Measurements from ENCODE around the gene COA5. TPM values are rescaled to one million over a fixed set of nuclear protein-coding genes. Genes with fewer than 3 reads are reported as not detected.

Gene COA5
- total and polyA plus RNA-seq, 2 donors (not counting 1 experiment from before 2014, with no cell fraction given): 22.5 to 38.6 TPM

DNA sequence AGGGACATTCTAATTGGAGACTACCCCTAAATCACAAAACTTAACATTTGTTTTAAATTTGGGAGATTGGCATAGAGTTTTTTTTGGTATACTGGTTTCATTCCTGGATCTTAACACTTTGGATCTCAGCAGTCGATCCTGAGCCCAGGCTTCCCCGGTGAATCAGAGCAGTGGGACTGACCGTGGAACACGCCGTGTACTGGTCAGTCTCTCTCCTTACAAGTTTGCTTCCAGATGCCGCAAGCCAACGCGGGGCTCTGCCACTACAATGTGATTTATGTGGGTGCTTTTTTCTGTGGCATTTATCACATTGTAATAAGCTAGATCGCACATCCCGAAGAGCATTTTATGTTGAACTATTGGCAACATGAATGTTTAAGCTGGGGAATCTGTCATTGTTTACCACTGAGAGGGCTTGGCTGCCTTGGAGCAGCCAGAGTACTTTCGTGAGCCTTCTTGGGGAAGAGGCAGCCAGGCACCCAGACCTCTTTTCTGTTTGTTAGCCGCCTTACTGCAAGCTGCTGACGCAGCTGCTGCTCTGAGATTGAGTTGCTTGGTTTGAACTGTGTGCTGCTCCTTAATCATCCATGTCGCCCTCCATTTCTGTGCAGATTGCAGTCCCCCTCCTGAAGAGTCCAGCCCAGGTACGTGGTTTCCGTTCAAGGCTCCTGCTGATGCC lies 49.3 kb downstream of the COA5 start:
- Histone ChIP-seq H3K4me2 (ENCODE audit: extremely low read depth, insufficient read depth, low read length) (peak overlapping the region; percentile 41), H3K27ac (ENCODE audit: insufficient read depth, low read length) (peak overlapping the region; percentile 34)
- peak in 1 of 2 donors; percentile 22 for DNase-seq (ENCODE audit: low read depth in 2 of 2)

DNA sequence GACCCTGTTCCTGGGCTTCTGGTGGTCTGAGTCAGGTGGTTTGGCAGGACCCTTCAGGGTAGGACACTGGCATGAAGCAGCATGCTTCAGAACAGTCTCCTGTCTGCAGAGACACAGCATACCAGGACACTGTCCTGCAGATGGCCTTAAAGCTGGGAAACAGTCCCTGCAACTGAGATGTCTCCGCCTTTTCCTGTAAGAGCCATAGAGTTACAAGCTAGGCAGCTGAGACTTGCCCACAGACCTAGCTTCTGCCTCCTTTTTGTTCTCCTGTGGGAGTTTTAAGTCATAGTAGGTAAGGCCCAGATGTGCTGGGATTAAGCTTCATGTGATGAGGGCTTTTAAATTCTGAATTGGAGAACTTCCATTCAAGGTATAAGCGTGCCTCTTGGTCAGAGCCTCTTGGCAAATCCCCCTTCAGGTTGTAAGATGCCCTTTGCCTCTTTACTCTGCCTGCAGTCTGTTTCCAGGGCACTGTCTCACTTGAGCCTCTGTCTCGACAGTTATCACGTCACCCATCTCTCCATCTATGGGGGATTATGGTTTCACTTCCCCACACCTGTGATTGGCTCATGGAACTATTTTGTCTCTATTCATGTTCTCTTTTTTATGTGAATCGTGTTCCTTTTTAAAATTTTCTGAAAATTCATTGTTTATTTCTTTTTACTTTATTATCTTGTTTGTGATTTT lies 51.8 kb downstream of the COA5 start:
- Histone ChIP-seq H3K27me3 (ENCODE audit: control insufficient read depth, insufficient read depth, low read length) (no peaks in the 10 kb centered on the region), H3K79me2 (ENCODE audit: control insufficient read depth, insufficient read depth, low read length) (no peaks in the 10 kb centered on the region), H3K9ac (ENCODE audit: insufficient read depth, low read length) (no peak overlapping the region), H2AFZ (ENCODE audit: low read length) (no peak overlapping the region), H3K27ac (ENCODE audit: insufficient read depth, low read length) (no peak overlapping the region), H3K4me3 (replicated peaks in 1 of 4; ENCODE audit: control extremely low read depth in 1 of 4, insufficient read depth in 1 of 4, low read depth in 3 of 4, low read length in 4 of 4) (no peak overlapping the region), H3K9me3 (ENCODE audit: control insufficient read depth, insufficient read depth, low read depth, low read length) (no peaks in the 10 kb centered on the region), H4K20me1 (ENCODE audit: control insufficient read depth, extremely low read depth, insufficient read depth, low read length) (no peaks in the 10 kb centered on the region), H3K36me3 (ENCODE audit: control insufficient read depth, insufficient read depth, low read length) (no peaks in the 10 kb centered on the region), H3K4me2 (ENCODE audit: extremely low read depth, insufficient read depth, low read length) (no peak overlapping the region), H3K4me1 (ENCODE audit: control insufficient read depth, extremely low read depth, insufficient read depth, low read length) (peaks cover 8% of the 10 kb centered on the region)
- TF ChIP-seq, protein P1, sequence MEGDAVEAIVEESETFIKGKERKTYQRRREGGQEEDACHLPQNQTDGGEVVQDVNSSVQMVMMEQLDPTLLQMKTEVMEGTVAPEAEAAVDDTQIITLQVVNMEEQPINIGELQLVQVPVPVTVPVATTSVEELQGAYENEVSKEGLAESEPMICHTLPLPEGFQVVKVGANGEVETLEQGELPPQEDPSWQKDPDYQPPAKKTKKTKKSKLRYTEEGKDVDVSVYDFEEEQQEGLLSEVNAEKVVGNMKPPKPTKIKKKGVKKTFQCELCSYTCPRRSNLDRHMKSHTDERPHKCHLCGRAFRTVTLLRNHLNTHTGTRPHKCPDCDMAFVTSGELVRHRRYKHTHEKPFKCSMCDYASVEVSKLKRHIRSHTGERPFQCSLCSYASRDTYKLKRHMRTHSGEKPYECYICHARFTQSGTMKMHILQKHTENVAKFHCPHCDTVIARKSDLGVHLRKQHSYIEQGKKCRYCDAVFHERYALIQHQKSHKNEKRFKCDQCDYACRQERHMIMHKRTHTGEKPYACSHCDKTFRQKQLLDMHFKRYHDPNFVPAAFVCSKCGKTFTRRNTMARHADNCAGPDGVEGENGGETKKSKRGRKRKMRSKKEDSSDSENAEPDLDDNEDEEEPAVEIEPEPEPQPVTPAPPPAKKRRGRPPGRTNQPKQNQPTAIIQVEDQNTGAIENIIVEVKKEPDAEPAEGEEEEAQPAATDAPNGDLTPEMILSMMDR (conservative IDR thresholded peaks at IDR 0.05 in 1 of 2, IDR thresholded peaks at IDR 0.05 in 1 of 2; ENCODE audit: low read depth in 1 of 2, low read length in 2 of 2): no peak
- no peak for TF ChIP-seq EZH2 (IDR thresholded peaks at IDR 0.05; ENCODE audit: low read length, missing control alignments)
- no peak for DNase-seq (ENCODE audit: low read depth in 2 of 2)

More for the DNA sequence above, 49.3 kb downstream of the COA5 start:
- H3K4me1 ChIP-seq (ENCODE audit: control insufficient read depth, extremely low read depth, insufficient read depth, low read length): peaks cover 11% of the 10 kb centered on the region
- H4K20me1 ChIP-seq (ENCODE audit: control insufficient read depth, extremely low read depth, insufficient read depth, low read length): no peaks in the 10 kb centered on the region
- H3K27me3 ChIP-seq (ENCODE audit: control insufficient read depth, insufficient read depth, low read length): no peaks in the 10 kb centered on the region
- no peaks in the 10 kb centered on the region for H3K79me2 ChIP-seq (ENCODE audit: control insufficient read depth, insufficient read depth, low read length)
- H3K9ac ChIP-seq (ENCODE audit: insufficient read depth, low read length): no peak overlapping the region
- H3K4me3 ChIP-seq (replicated peaks in 1 of 4; ENCODE audit: control extremely low read depth in 1 of 4, insufficient read depth in 1 of 4, low read depth in 3 of 4, low read length in 4 of 4): peak overlapping the region in 1 of 4 experiments; percentile 2
- H3K9me3 ChIP-seq (ENCODE audit: control insufficient read depth, insufficient read depth, low read depth, low read length): no peaks in the 10 kb centered on the region
- no peaks in the 10 kb centered on the region for H3K36me3 ChIP-seq (ENCODE audit: control insufficient read depth, insufficient read depth, low read length)
- no peak overlapping the region for H2AFZ ChIP-seq (ENCODE audit: low read length)
- TF ChIP-seq, protein P1 (conservative IDR thresholded peaks at IDR 0.05 in 1 of 2, IDR thresholded peaks at IDR 0.05 in 1 of 2; ENCODE audit: low read depth in 1 of 2, low read length in 2 of 2): no peak
- TF ChIP-seq EZH2 (IDR thresholded peaks at IDR 0.05; ENCODE audit: low read length, missing control alignments): no peak

DNA sequence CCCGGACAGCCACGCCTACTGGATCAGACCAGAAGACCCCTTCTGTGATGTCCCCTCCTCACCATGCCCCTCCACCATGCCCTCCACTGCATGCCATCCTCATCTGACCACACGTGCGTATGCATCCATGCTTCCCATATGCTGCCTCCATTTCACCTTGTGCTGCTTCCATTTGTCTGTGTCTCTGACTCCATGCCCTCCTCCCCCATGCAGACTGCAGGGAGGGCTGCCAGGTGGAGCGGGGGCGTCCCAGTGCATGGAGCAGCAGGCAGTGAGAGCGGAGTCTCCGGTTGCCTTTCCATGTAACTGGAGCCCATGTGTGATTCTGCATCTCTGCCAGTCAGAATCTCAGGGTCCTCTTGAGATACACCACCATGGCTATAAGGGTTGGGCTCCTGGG lies 52.6 kb downstream of the COA5 start:
- Histone ChIP-seq H3K4me1 (ENCODE audit: control insufficient read depth, extremely low read depth, insufficient read depth, low read length) (peaks cover 7% of the 10 kb centered on the region), H3K27ac (ENCODE audit: insufficient read depth, low read length) (no peak overlapping the region), H2AFZ (ENCODE audit: low read length) (no peak overlapping the region), H3K9me3 (ENCODE audit: control insufficient read depth, insufficient read depth, low read depth, low read length) (no peaks in the 10 kb centered on the region), H4K20me1 (ENCODE audit: control insufficient read depth, extremely low read depth, insufficient read depth, low read length) (no peaks in the 10 kb centered on the region), H3K4me3 (replicated peaks in 1 of 4; ENCODE audit: control extremely low read depth in 1 of 4, insufficient read depth in 1 of 4, low read depth in 3 of 4, low read length in 4 of 4) (no peak overlapping the region), H3K36me3 (ENCODE audit: control insufficient read depth, insufficient read depth, low read length) (no peaks in the 10 kb centered on the region), H3K27me3 (ENCODE audit: control insufficient read depth, insufficient read depth, low read length) (no peaks in the 10 kb centered on the region), H3K79me2 (ENCODE audit: control insufficient read depth, insufficient read depth, low read length) (no peaks in the 10 kb centered on the region), H3K4me2 (ENCODE audit: extremely low read depth, insufficient read depth, low read length) (no peak overlapping the region), H3K9ac (ENCODE audit: insufficient read depth, low read length) (no peak overlapping the region)
- DNase-seq (ENCODE audit: low read depth in 2 of 2): no peak
- TF ChIP-seq, protein P1 (conservative IDR thresholded peaks at IDR 0.05 in 1 of 2, IDR thresholded peaks at IDR 0.05 in 1 of 2; ENCODE audit: low read depth in 1 of 2, low read length in 2 of 2): no peak
